Activated CD8-positive, alpha-beta memory T cell treated with anti-CD3 and anti-CD28 coated beads, Interleukin-2, amount 10 ng/mL, durations not matched to agents 7 days and 5 days (primary cell): Measurements from ENCODE around the gene CFAP126. TPM values are rescaled to one million over a fixed set of nuclear protein-coding genes. Genes with fewer than 3 reads are reported as not detected.

Source experiments
- ATAC-seq: fragments of 150-1000 bp; cut with Tn5 transposase; one replicate; pipeline ENCODE4 v1.10.0; 2021; ENCODE audit warnings: moderate library complexity
- CTCF ChIA-PET: fragments of 350-600 bp; sonication (Branson Sonifier 250); formaldehyde crosslinking; loops from one replicate; lab custom pipeline; 2021; ENCODE audit warnings: antibody characterized with exemption; lab: Charles Lee
- DNase-seq: peaks from one replicate; pipeline ENCODE4 v3.0.0-alpha.2; 2020
- H3K27ac Mint-ChIP-seq: one replicate; pipeline ENCODE4 v1.8.0; 2021; ENCODE audit warnings: mild to moderate bottlenecking, mixed read lengths
- H3K27me3 Mint-ChIP-seq: one replicate; pipeline ENCODE4 v1.8.0; 2021; ENCODE audit warnings: mixed read lengths
- H3K36me3 Mint-ChIP-seq: one replicate; pipeline ENCODE4 v1.8.0; 2021; ENCODE audit warnings: mild to moderate bottlenecking, mixed read lengths
- H3K4me1 Mint-ChIP-seq: one replicate; pipeline ENCODE4 v1.8.0; 2021; ENCODE audit warnings: mixed read lengths
- H3K4me3 Mint-ChIP-seq: one replicate; pipeline ENCODE4 v1.8.0; 2021; ENCODE audit warnings: mild to moderate bottlenecking, moderate library complexity, mixed read lengths
- H3K9me3 Mint-ChIP-seq: one replicate; pipeline ENCODE4 v1.8.0; 2022; ENCODE audit warnings: low read depth, mixed read lengths
- total RNA-seq, 2 experiments: library from RNA; stranded (reverse); gene quantifications; one replicate each; pipeline ENCODE4 v1.2.3, GENCODE V29; 2021

CFAP126 gene
- total RNA-seq, 2 experiments from 2014 or later, result not detected

- no peak overlapping the region for H3K27ac Mint-ChIP-seq
- H3K36me3 Mint-ChIP-seq, result no peaks in the 10 kb centered on the region
- no peak overlapping the region for H3K4me3 Mint-ChIP-seq
- no peaks in the 10 kb centered on the region for H3K9me3 Mint-ChIP-seq
- no peak for ATAC-seq
- H3K4me1 Mint-ChIP-seq, result peaks cover 6% of the 10 kb centered on the region
- CTCF ChIA-PET, result interaction anchor here (1.2 to 2.9 kb wide), 5 partner anchors 9 to 147 kb away, joined by 5 to 15 read pairs (median 9); partner anchors contain the start of gene TOMM40L
- H3K27me3 Mint-ChIP-seq, result no peaks in the 10 kb centered on the region
- DNase-seq, result no peak
Measured at GRCh38 chr1:161373442-161373841, 5.8 kb upstream of the CFAP126 start.

GRCh38 chr1:161365207-161365606 is 2.5 kb downstream of the CFAP126 start:
- Mint-ChIP-seq H3K27ac (no peak overlapping the region), H3K4me1 (peaks cover 11% of the 10 kb centered on the region), H3K4me3 (no peak overlapping the region), H3K27me3 (no peaks in the 10 kb centered on the region), H3K36me3 (peaks cover 17% of the 10 kb centered on the region), H3K9me3 (no peaks in the 10 kb centered on the region)
- CTCF ChIA-PET, result interaction anchor here (1.0 kb wide), 1 partner anchor 74 kb away, joined by 5 read pairs; no protein-coding TSS in a partner anchor
- DNase-seq (no peak), ATAC-seq (no peak)

GRCh38 chr1:161364332-161364731 is 3.3 kb downstream of the CFAP126 start:
- no peak for DNase-seq
- H3K4me3 Mint-ChIP-seq, result no peak overlapping the region
- no peaks in the 10 kb centered on the region for H3K27me3 Mint-ChIP-seq
- no peak for ATAC-seq
- H3K9me3 Mint-ChIP-seq, result no peaks in the 10 kb centered on the region
- H3K36me3 Mint-ChIP-seq, result peaks cover 19% of the 10 kb centered on the region
- peaks cover 15% of the 10 kb centered on the region for H3K4me1 Mint-ChIP-seq
- CTCF ChIA-PET, result interaction anchor here (1.0 kb wide), 2 partner anchors 18 to 73 kb away, joined by 4 to 5 read pairs; no protein-coding TSS in a partner anchor
- no peak overlapping the region for H3K27ac Mint-ChIP-seq

- Mint-ChIP-seq H3K9me3 (no peaks in the 10 kb centered on the region), H3K27ac (no peak overlapping the region), H3K27me3 (no peaks in the 10 kb centered on the region), H3K36me3 (peaks cover 29% of the 10 kb centered on the region), H3K4me3 (no peak overlapping the region), H3K4me1 (peaks cover 10% of the 10 kb centered on the region)
- CTCF ChIA-PET, result no interaction called here
- no peak for ATAC-seq
- DNase-seq, result no peak
Measured at GRCh38 chr1:161359291-161359690, 8.4 kb downstream of the CFAP126 start.

- H3K36me3 Mint-ChIP-seq, result peaks cover 21% of the 10 kb centered on the region
- H3K27me3 Mint-ChIP-seq, result no peaks in the 10 kb centered on the region
- CTCF ChIA-PET, result interaction anchor here (1.0 to 1.7 kb wide), 2 partner anchors 10 to 25 kb away, joined by 4 to 5 read pairs; partner anchors contain the start of gene CFAP126
- ATAC-seq (no peak), DNase-seq (no peak)
- no peak overlapping the region for H3K4me3 Mint-ChIP-seq
- H3K27ac Mint-ChIP-seq, result no peak overlapping the region
- H3K9me3 Mint-ChIP-seq, result no peaks in the 10 kb centered on the region
- H3K4me1 Mint-ChIP-seq, result peaks cover 14% of the 10 kb centered on the region
Measured at GRCh38 chr1:161357073-161357472, 10.6 kb downstream of the CFAP126 start.

GRCh38 chr1:161351482-161351881 is 16.2 kb downstream of the CFAP126 start:
- peaks cover 21% of the 10 kb centered on the region for H3K4me1 Mint-ChIP-seq
- no peaks in the 10 kb centered on the region for H3K27me3 Mint-ChIP-seq
- CTCF ChIA-PET, result interaction anchor here (0.9 kb wide), 1 partner anchor 32 kb away, joined by 3 read pairs; no protein-coding TSS in a partner anchor
- H3K4me3 Mint-ChIP-seq, result no peak overlapping the region
- no peaks in the 10 kb centered on the region for H3K9me3 Mint-ChIP-seq
- peak overlapping the region; percentile 77 for H3K27ac Mint-ChIP-seq
- peak; percentile 59 for DNase-seq
- H3K36me3 Mint-ChIP-seq, result peaks cover 17% of the 10 kb centered on the region
- ATAC-seq, result peak; percentile 82

GRCh38 chr1:161350671-161351070 is 17.0 kb downstream of the CFAP126 start:
- no peak for ATAC-seq
- Mint-ChIP-seq H3K36me3 (peaks cover 16% of the 10 kb centered on the region), H3K4me3 (no peak overlapping the region), H3K27ac (no peak overlapping the region), H3K9me3 (no peaks in the 10 kb centered on the region), H3K27me3 (no peaks in the 10 kb centered on the region), H3K4me1 (peaks cover 21% of the 10 kb centered on the region)
- CTCF ChIA-PET, result no interaction called here
- no peak for DNase-seq

GRCh38 chr1:161342821-161343220 is 24.9 kb downstream of the CFAP126 start:
- DNase-seq (no peak), ATAC-seq (no peak)
- Mint-ChIP-seq H3K9me3 (no peaks in the 10 kb centered on the region), H3K4me1 (no peaks in the 10 kb centered on the region), H3K27ac (no peak overlapping the region), H3K4me3 (no peak overlapping the region), H3K36me3 (peaks cover 22% of the 10 kb centered on the region), H3K27me3 (no peaks in the 10 kb centered on the region)
- CTCF ChIA-PET, result interaction anchor here (1.3 kb wide), 1 partner anchor 29 kb away, joined by 3 read pairs; the partner anchor contains the start of gene SDHC

GRCh38 chr1:161342177-161342576 is 25.5 kb downstream of the CFAP126 start:
- no peak overlapping the region for H3K4me3 Mint-ChIP-seq
- DNase-seq (no peak), ATAC-seq (no peak)
- no peaks in the 10 kb centered on the region for H3K4me1 Mint-ChIP-seq
- H3K27me3 Mint-ChIP-seq, result no peaks in the 10 kb centered on the region
- H3K27ac Mint-ChIP-seq, result no peak overlapping the region
- CTCF ChIA-PET, result interaction anchor here (1.3 kb wide), 1 partner anchor 28 kb away, joined by 3 read pairs; the partner anchor contains the start of gene SDHC
- H3K9me3 Mint-ChIP-seq, result no peaks in the 10 kb centered on the region
- H3K36me3 Mint-ChIP-seq, result peaks cover 23% of the 10 kb centered on the region

GRCh38 chr1:161335796-161336195 is 31.9 kb downstream of the CFAP126 start:
- CTCF ChIA-PET, result interaction anchor here (1.2 kb wide), 1 partner anchor 46 kb away, joined by 4 read pairs; no protein-coding TSS in a partner anchor
- Mint-ChIP-seq H3K9me3 (no peaks in the 10 kb centered on the region), H3K36me3 (peaks cover 34% of the 10 kb centered on the region), H3K4me3 (no peak overlapping the region), H3K4me1 (no peaks in the 10 kb centered on the region), H3K27me3 (no peaks in the 10 kb centered on the region), H3K27ac (no peak overlapping the region)
- DNase-seq (no peak), ATAC-seq (no peak)

- peaks cover 35% of the 10 kb centered on the region for H3K36me3 Mint-ChIP-seq
- H3K9me3 Mint-ChIP-seq, result no peaks in the 10 kb centered on the region
- no peak overlapping the region for H3K4me3 Mint-ChIP-seq
- no peaks in the 10 kb centered on the region for H3K4me1 Mint-ChIP-seq
- ATAC-seq, result no peak
- no peak for DNase-seq
- H3K27ac Mint-ChIP-seq, result no peak overlapping the region
- H3K27me3 Mint-ChIP-seq, result no peaks in the 10 kb centered on the region
- CTCF ChIA-PET, result no interaction called here
Measured at GRCh38 chr1:161333166-161333565, 34.5 kb downstream of the CFAP126 start.

- CTCF ChIA-PET, result no interaction called here
- Mint-ChIP-seq H3K27me3 (no peaks in the 10 kb centered on the region), H3K27ac (no peak overlapping the region), H3K4me3 (no peak overlapping the region), H3K4me1 (no peaks in the 10 kb centered on the region), H3K9me3 (no peaks in the 10 kb centered on the region), H3K36me3 (peaks cover 37% of the 10 kb centered on the region)
- no peak for DNase-seq
- no peak for ATAC-seq
Measured at GRCh38 chr1:161330346-161330745, 37.3 kb downstream of the CFAP126 start.

GRCh38 chr1:161324020-161324419 is 43.7 kb downstream of the CFAP126 start:
- H3K9me3 Mint-ChIP-seq, result no peaks in the 10 kb centered on the region
- peaks cover 9% of the 10 kb centered on the region for H3K4me1 Mint-ChIP-seq
- H3K27me3 Mint-ChIP-seq, result no peaks in the 10 kb centered on the region
- CTCF ChIA-PET, result interaction anchor here (0.5 to 4.1 kb wide), 3 partner anchors 19 to 58 kb away, joined by 3 to 15 read pairs (median 3); no protein-coding TSS in a partner anchor
- H3K36me3 Mint-ChIP-seq, result peaks cover 19% of the 10 kb centered on the region
- ATAC-seq, result peak; percentile 76
- H3K27ac Mint-ChIP-seq, result peak overlapping the region; percentile 50
- DNase-seq, result peak; percentile 73
- H3K4me3 Mint-ChIP-seq, result no peak overlapping the region
